Dermis lymphatic vessel endothelial cell (primary cell): Measurements from ENCODE around the gene HCN2. TPM values are rescaled to one million over a fixed set of nuclear protein-coding genes. Genes with fewer than 3 reads are reported as not detected.

Experiments
- total RNA-seq: library from RNA; depleted of rRNA; stranded (reverse); fragments of >200 nt; gene quantifications from 2 replicates; pipeline ENCODE4 v1.2.1, GENCODE V29; 2014

HCN2 gene
- 0.43 and 0.65 TPM in 2 replicates for total RNA-seq

DNA sequence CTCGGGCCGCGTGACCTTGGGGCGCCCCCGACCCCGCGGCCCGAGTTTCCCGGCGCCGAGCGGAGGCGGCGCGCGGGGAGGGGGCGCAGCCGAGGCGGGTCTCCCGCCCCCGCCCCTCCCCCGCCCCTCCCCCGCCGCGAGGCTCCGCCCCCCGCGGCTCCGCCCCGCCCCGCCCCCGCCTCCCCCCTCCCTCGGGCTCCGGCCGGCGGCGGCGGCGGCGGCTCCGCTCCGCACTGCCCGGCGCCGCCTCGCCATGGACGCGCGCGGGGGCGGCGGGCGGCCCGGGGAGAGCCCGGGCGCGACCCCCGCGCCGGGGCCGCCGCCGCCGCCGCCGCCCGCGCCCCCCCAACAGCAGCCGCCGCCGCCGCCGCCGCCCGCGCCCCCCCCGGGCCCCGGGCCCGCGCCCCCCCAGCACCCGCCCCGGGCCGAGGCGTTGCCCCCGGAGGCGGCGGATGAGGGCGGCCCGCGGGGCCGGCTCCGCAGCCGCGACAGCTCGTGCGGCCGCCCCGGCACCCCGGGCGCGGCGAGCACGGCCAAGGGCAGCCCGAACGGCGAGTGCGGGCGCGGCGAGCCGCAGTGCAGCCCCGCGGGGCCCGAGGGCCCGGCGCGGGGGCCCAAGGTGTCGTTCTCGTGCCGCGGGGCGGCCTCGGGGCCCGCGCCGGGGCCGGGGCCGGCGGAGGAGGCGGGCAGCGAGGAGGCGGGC, at the start of gene HCN2:
HCN2 (plus strand) TSS at position 189 of the 703 bp plus-strand sequence; CDS start at position 254, 65 bp downstream.

DNA sequence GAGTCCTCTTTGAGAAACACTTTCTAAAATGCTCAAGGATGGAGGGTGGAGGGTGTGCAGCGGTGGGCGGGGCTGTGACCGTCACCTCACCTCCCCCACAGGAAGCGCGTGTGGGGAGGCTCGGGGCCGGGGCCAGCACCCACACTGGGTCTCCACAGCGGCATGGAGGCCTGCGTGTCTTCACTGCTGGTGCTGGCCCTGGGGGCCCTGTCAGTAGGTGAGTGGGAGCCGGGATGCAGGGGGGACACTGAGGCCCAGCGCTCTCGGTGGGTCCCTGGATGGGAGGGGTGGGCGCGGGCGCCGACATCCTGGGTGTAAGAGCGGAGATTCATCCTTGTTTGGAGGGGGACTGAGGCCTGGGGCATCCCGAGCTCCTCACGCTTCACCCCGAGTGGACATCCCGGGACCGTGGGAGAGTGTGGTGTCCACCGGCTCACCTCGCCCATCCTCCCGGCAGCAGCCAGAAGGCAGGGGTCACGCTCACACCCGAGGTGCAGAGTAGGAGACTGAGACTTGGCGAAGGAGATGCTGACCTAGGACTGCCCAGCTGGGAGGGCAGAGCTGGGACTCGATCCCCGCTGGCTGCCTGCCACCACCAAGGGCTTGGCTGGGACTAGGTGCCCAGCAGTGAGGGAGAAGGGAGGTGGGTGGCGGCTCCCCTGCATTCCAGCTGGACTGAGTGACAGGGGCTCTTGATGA, 45.6 kb upstream of the HCN2 start, which contains the start of gene GZMM:
GZMM (plus strand) TSS at position 144 of the 699 bp plus-strand sequence; CDS start at position 163, 19 bp downstream.

DNA sequence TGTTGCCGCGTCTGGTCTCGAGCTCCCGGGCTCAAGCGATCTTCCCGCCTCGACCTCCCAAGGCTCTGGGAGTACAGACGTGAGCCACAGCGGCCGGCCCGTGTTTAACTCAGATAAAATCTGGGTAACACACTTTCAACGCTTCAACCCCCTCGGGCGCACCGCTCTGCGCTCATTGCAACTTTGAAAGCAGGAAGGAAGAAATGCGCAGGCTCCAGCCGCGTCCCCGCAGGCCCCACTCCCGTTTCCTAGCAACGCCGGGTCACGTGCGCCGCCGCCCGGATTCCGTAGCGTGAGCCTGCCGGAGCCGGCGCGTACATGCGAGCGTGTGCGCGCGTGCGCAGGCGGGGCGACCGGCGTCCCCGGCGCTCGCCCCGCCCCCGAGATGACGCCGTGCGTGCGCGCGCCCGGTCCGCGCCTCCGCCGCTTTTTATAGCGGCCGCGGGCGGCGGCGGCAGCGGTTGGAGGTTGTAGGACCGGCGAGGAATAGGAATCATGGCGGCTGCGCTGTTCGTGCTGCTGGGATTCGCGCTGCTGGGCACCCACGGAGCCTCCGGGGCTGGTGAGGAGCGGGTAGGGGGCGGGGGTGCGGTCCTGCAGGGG, 17.4 kb upstream of the HCN2 start, which contains the start of gene BSG:
BSG (plus strand) TSS at position 457 of the 603 bp plus-strand sequence; CDS start at position 496, 39 bp downstream.

DNA sequence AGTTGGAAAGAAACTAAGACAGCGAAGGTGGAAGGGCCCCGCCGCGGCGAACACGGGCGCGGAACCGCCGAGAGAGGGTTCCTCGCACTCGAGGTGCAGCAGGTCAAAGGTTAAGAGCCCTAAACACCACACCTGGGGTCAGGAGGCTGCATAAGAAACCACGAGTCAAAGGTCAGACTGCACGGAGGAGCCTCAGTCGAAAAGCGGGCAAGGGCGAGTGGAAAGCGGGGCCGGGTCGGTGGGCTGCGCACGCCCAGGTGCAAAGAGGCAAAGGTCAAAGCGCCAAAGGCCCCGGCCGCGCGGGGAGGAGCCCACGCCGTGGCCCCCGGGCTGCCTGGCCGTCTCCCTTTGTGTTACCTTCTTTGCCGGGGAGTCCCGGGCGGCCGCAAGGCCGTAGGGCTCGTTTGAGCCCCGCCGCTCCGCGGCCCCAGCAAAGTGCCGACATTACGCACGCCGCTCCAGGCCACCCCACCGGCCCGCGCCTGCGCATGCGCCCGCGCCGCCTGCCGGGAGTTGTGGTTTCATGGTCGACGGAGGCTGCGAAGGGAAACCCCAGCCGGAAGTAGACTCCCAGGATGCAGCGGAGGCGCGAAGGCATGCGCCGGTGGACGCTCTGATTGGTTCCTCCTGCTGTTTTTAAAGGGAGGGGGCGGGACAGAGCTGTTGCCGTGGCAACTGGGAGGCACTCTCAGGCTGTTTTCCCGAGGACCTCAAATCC, 43.5 kb downstream of the HCN2 start, which contains the start of gene POLRMT:
POLRMT (minus strand) TSS at position 470 of the 718 bp plus-strand sequence; CDS start at position 445, 25 bp downstream.

DNA sequence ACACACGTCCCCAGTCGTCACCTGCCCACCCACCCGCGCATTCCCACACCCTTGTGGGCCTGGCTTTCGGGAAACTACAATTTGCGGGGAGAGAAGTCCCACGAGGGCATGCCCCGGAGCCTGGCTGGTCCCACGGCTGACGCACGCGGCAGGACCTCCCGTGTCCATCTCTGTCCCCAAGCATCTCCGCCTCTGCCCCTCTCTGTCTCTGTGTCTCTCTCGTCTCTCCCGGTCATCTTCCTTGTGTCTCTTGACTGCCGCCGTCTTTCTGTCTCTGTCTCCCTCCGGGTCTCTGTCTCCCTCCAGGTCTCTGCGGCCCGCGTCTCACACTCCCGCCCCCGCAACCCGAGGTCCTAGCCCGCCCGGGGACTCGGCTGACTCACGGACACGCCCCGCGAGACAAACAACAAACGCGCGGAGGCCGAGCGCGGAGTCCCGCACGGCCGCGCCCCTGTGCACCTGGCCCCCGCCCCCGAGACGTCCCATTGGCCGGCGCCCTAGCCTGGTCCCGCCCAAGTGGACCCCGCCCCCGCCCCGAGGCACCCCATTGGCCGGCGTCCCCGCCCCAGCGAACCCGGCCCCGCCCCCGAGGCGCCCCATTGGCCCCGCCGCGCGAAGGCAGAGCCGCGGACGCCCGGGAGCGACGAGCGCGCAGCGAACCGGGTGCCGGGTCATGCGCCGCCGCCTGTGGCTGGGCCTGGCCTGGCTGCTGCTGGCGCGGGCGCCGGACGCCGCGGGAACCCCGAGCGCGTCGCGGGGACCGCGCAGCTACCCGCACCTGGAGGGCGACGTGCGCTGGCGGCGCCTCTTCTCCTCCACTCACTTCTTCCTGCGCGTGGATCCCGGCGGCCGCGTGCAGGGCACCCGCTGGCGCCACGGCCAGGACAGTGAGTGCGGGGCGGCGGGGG, 49.8 kb downstream of the HCN2 start, which contains the start of gene FGF22:
FGF22 (plus strand) TSS at position 627 of the 908 bp plus-strand sequence; CDS start at position 674, 47 bp downstream.

DNA sequence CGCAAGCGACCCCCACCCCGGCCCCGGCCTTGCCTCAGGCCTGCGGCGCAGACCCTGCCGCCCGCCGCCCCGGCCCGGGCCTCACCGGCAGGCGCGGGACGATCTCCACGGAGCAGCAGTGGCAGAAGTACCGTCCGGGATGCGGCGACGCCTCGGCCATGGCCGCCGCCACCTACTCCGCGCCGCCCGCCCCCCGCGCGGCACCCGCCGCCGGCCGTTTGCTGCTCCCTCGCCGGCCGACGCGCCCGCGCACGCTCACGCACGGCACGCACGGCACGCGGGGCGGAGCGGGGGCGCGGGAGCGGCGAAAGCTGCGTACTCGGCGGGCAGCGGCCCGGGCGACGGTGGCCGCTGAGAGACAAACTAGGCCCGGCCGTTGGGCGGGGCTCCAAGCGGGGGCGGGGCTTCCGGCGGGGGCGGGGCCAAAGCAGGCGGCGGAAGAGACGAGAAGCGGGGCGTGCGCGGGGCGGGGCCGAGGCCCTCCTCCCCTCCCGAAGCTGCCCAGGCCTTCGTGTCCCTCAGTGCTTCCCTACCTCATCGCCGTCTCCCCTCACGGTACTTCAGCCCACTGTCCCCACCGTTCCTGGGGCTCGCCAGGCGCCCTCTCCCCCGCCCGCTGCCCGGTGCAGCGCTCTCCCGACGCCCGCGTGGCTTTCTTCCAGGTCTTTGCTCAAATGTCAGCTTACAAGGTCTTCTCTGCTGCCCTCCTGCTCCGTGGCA, 73.4 kb downstream of the HCN2 start, which contains the start of gene RNF126:
RNF126 (minus strand) TSS at position 253 of the 720 bp plus-strand sequence; CDS start at position 160, 93 bp downstream.

Other genes with a start within 250 kb of the HCN2 start
- 10.1 and 10.2 TPM in 2 replicates for gene MIER2, start 245.1 kb upstream of the HCN2 start, total RNA-seq
- gene C2CD4C, start 180.7 kb upstream of the HCN2 start, total RNA-seq = 2.9 and 10.2 TPM in 2 replicates
- gene SHC2, start 128.8 kb upstream of the HCN2 start, total RNA-seq = 9.3 and 22.0 TPM in 2 replicates
- not detected in 2 replicates for gene MADCAM1, start 93.4 kb upstream of the HCN2 start, total RNA-seq
- gene TPGS1, start 82.4 kb upstream of the HCN2 start, total RNA-seq = 30.7 and 35.0 TPM in 2 replicates
- 72.5 and 76.9 TPM in 2 replicates for gene CDC34, start 58.1 kb upstream of the HCN2 start, total RNA-seq
- not detected in 2 replicates for gene GZMM, start 45.8 kb upstream of the HCN2 start, total RNA-seq
- 212 and 215 TPM in 2 replicates for gene BSG, start 17.3 kb upstream of the HCN2 start, total RNA-seq
- gene POLRMT, start 43.7 kb downstream of the HCN2 start, total RNA-seq = 17.1 and 22.3 TPM in 2 replicates
- 0.09 and 0.11 TPM in 2 replicates for gene FGF22, start 50.0 kb downstream of the HCN2 start, total RNA-seq
- 14.2 and 25.0 TPM in 2 replicates for gene RNF126, start 73.3 kb downstream of the HCN2 start, total RNA-seq
- gene FSTL3, start 86.5 kb downstream of the HCN2 start, total RNA-seq = 3.4 and 5.9 TPM in 2 replicates
- not detected in 2 replicates for gene PRSS57, start 105.6 kb downstream of the HCN2 start, total RNA-seq
- gene PALM, start 119.1 kb downstream of the HCN2 start, total RNA-seq = 28.6 and 34.0 TPM in 2 replicates
- under 0.01 TPM in 1 of 2 replicates, not detected in the other for gene MISP, start 161.2 kb downstream of the HCN2 start, total RNA-seq
- 118 and 139 TPM in 2 replicates for gene PTBP1, start 207.6 kb downstream of the HCN2 start, total RNA-seq
- under 0.01 TPM in 2 replicates for gene PLPPR3, start 232.1 kb downstream of the HCN2 start, total RNA-seq
- gene AZU1, start 238.0 kb downstream of the HCN2 start, total RNA-seq = not detected in 2 replicates